Measurements from ENCODE around the gene PTRH2. TPM values are rescaled to one million over a fixed set of nuclear protein-coding genes. Genes with fewer than 3 reads are reported as not detected.

Gene PTRH2
- total and polyA plus RNA-seq, 4 donors = 10.5 to 66.0 (median 29.1) TPM

DNA sequence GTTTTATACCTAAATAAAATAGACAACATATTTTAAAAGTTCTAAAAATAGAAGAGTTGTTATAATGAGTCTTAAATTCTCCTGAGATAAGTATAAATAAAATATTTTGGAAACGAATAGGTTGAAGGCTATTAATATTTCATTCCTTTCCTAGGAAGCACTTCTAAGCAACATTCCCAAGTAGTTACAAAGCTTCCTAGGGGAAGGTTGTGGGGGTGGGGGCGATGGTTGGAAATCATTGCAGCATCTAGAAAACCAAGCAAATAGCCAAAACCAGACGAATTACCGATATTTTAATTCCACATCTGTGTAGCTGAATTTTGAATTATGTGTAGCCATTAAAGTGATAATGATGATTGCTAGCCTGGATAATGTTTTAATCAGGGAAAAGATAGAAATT is 26.9 kb downstream of the PTRH2 start:
- Histone ChIP-seq H3K27me3 (ENCODE audit: control insufficient read depth in 3 of 3, insufficient read depth in 3 of 3, low read length in 2 of 3) (no peaks in the 10 kb centered on the region), H3K36me3 (ENCODE audit: control insufficient read depth in 4 of 4, insufficient read depth in 4 of 4, low read length in 4 of 4) (peaks cover 30 to 63% (median 54%) of the 10 kb centered on the region in 4 donors), H3K4me3 (no peak overlapping the region), H3K9me3 (ENCODE audit: control insufficient read depth in 4 of 4, insufficient read depth in 3 of 4, low read length in 3 of 4) (no peaks in the 10 kb centered on the region), H3K27ac (ENCODE audit: low read depth in 1 of 2, low read length in 1 of 2) (no peak overlapping the region), H3K9ac (ENCODE audit: insufficient read depth in 1 of 2, low read length in 2 of 2) (no peak overlapping the region), H3K4me1 (ENCODE audit: control insufficient read depth in 5 of 5, insufficient read depth in 5 of 5, low read length in 5 of 5) (no peaks in the 10 kb centered on the region)
- DNase-seq (no peak), ATAC-seq (ENCODE audit: insufficient read depth, low FRiP score) (no peak)
- 86 to 93% methylated on average over 4 of the region's 4 CpGs for WGBS, 2 donors
- no peak for TF ChIP-seq CTCF (IDR thresholded peaks at IDR 0.05; ENCODE audit: control extremely low read depth, extremely low read depth)

GRCh38 chr17:59678918-59679317 is 28.3 kb downstream of the PTRH2 start:
- Histone ChIP-seq H3K9me3 (ENCODE audit: control insufficient read depth in 4 of 4, insufficient read depth in 3 of 4, low read length in 3 of 4) (no peaks in the 10 kb centered on the region), H3K27ac (ENCODE audit: low read depth in 1 of 2, low read length in 1 of 2) (no peak overlapping the region), H3K9ac (ENCODE audit: insufficient read depth in 1 of 2, low read length in 2 of 2) (no peak overlapping the region), H3K4me1 (ENCODE audit: control insufficient read depth in 5 of 5, insufficient read depth in 5 of 5, low read length in 5 of 5) (no peaks in the 10 kb centered on the region), H3K27me3 (ENCODE audit: control insufficient read depth in 3 of 3, insufficient read depth in 3 of 3, low read length in 2 of 3) (no peaks in the 10 kb centered on the region), H3K36me3 (ENCODE audit: control insufficient read depth in 4 of 4, insufficient read depth in 4 of 4, low read length in 4 of 4) (peaks cover 24 to 68% (median 57%) of the 10 kb centered on the region in 4 donors), H3K4me3 (no peak overlapping the region)
- no peak for TF ChIP-seq CTCF (IDR thresholded peaks at IDR 0.05; ENCODE audit: control extremely low read depth, extremely low read depth)
- 46 to 70% methylated on average over 2 of the region's 2 CpGs for WGBS, 2 donors
- ATAC-seq (ENCODE audit: insufficient read depth, low FRiP score) (no peak), DNase-seq (no peak)

- Histone ChIP-seq H3K9ac (ENCODE audit: insufficient read depth in 1 of 2, low read length in 2 of 2) (no peak overlapping the region), H3K27me3 (ENCODE audit: control insufficient read depth in 3 of 3, insufficient read depth in 3 of 3, low read length in 2 of 3) (no peaks in the 10 kb centered on the region), H3K27ac (ENCODE audit: low read depth in 1 of 2, low read length in 1 of 2) (no peak overlapping the region), H3K4me3 (no peak overlapping the region), H3K4me1 (ENCODE audit: control insufficient read depth in 5 of 5, insufficient read depth in 5 of 5, low read length in 5 of 5) (no peaks in the 10 kb centered on the region), H3K36me3 (ENCODE audit: control insufficient read depth in 4 of 4, insufficient read depth in 4 of 4, low read length in 4 of 4) (peaks cover 16 to 61% (median 48%) of the 10 kb centered on the region in 4 donors), H3K9me3 (ENCODE audit: control insufficient read depth in 4 of 4, insufficient read depth in 3 of 4, low read length in 3 of 4) (no peaks in the 10 kb centered on the region)
- no peak for TF ChIP-seq CTCF (IDR thresholded peaks at IDR 0.05; ENCODE audit: control extremely low read depth, extremely low read depth)
- no peak for ATAC-seq (ENCODE audit: insufficient read depth, low FRiP score)
- peak in 2 of 3 donors; percentile 35 for DNase-seq
- WGBS, 2 donors = 85 to 95% methylated on average over 7 of the region's 7 CpGs
Measured at GRCh38 chr17:59676716-59677115, 30.5 kb downstream of the PTRH2 start.

- WGBS, 2 donors = 21 to 57% methylated on average over 1 of the region's 1 CpG
- no peak for TF ChIP-seq CTCF (IDR thresholded peaks at IDR 0.05; ENCODE audit: control extremely low read depth, extremely low read depth)
- no peak for ATAC-seq (ENCODE audit: insufficient read depth, low FRiP score)
- no peak overlapping the region for H3K4me3 ChIP-seq
- no peak for DNase-seq
- no peak overlapping the region for H3K27ac ChIP-seq (ENCODE audit: low read depth in 1 of 2, low read length in 1 of 2)
- no peaks in the 10 kb centered on the region for H3K9me3 ChIP-seq (ENCODE audit: control insufficient read depth in 4 of 4, insufficient read depth in 3 of 4, low read length in 3 of 4)
- no peak overlapping the region for H3K9ac ChIP-seq (ENCODE audit: insufficient read depth in 1 of 2, low read length in 2 of 2)
- H3K4me1 ChIP-seq (ENCODE audit: control insufficient read depth in 5 of 5, insufficient read depth in 5 of 5, low read length in 5 of 5) = no peaks in the 10 kb centered on the region
- no peaks in the 10 kb centered on the region for H3K27me3 ChIP-seq (ENCODE audit: control insufficient read depth in 3 of 3, insufficient read depth in 3 of 3, low read length in 2 of 3)
- peaks cover 8 to 62% (median 39%) of the 10 kb centered on the region in 4 donors for H3K36me3 ChIP-seq (ENCODE audit: control insufficient read depth in 4 of 4, insufficient read depth in 4 of 4, low read length in 4 of 4)
Measured at GRCh38 chr17:59675231-59675630, 32.0 kb downstream of the PTRH2 start.
